Mononuclear cell (primary cell): Measurements from ENCODE around the gene MTFR2. TPM values are rescaled to one million over a fixed set of nuclear protein-coding genes. Genes with fewer than 3 reads are reported as not detected.

Experiments
- H3K27me3 ChIP-seq: 2 replicates; pipeline ENCODE4 v1.6.0; 2011; ENCODE audit warnings: low read length, control low read depth; ENCODE audit not compliant: insufficient read depth
- H3K4me1 ChIP-seq: 2 replicates; pipeline ENCODE4 v1.5.1; 2011; ENCODE audit warnings: mild to moderate bottlenecking, low read length, control low read depth; ENCODE audit not compliant: insufficient read depth
- H3K4me3 ChIP-seq: 2 replicates; pipeline ENCODE4 v1.5.1; 2011; ENCODE audit warnings: mild to moderate bottlenecking, low read length, moderate library complexity
- H3K9me3 ChIP-seq: 2 replicates; pipeline ENCODE4 v1.5.1; 2011; ENCODE audit warnings: low read depth, mild to moderate bottlenecking, control low read depth, low read length
- total RNA-seq: library from RNA; depleted of rRNA; stranded (reverse); fragments of >200 nt; gene quantifications from one replicate; pipeline ENCODE4 v1.2.3, GENCODE V29; 2012

The MTFR2 gene
- total RNA-seq, 1 donor: 3.9 TPM

DNA sequence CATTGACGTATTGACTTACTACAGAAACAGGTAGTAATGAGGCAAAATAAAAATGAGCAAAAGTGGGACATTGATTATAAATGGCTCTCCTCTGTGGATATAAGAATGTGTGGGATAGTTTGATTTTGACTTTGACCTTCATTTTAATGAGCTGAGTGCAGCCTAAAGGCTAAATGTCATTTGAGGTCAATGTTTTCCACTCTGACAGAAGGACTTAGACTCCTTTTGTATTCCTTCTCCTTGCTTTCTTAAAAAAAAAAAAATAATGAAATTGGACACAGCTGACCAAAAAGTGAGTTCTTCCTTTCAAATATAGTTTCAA is 68.6 kb downstream of the MTFR2 start:
- Histone ChIP-seq H3K4me3 (no peak overlapping the region), H3K9me3 (no peaks in the 10 kb centered on the region), H3K27me3 (no peaks in the 10 kb centered on the region), H3K4me1 (peaks cover 6% of the 10 kb centered on the region)

Other genes with a start within 250 kb of the MTFR2 start
- 558 TPM for gene BCLAF1, start 39.5 kb upstream of the MTFR2 start, total RNA-seq